ENCODE measurements around the gene TNFRSF21.
A peak's percentile ranks its signal among the peaks of the same experiment; 100 is the strongest.

The TNFRSF21 gene

GRCh38 chr6:47247227-47247797, 62.4 kb downstream of the TNFRSF21 start:
- no peak for TF ChIP-seq TCF12 (IDR thresholded peaks at IDR 0.05; ENCODE audit: low read depth)
- TF ChIP-seq CREB1 (IDR thresholded peaks at IDR 0.05; ENCODE audit: low read depth) = no peak
- TF ChIP-seq EGR1 (IDR thresholded peaks at IDR 0.05) = no peak
- TF ChIP-seq NFIC (IDR thresholded peaks at IDR 0.05) = no peak
- TF ChIP-seq CEBPB (IDR thresholded peaks at IDR 0.05) = no peak
- TF ChIP-seq ZBTB7A (IDR thresholded peaks at IDR 0.05; ENCODE audit: low read depth) = no peak
- TF ChIP-seq TAF1 (IDR thresholded peaks at IDR 0.05; ENCODE audit: low read depth) = no peak
- no peak for TF ChIP-seq USF1 (IDR thresholded peaks at IDR 0.05)

GRCh38 chr6:47246551-47246950, 63.2 kb downstream of the TNFRSF21 start:
- TF ChIP-seq TCF12 (IDR thresholded peaks at IDR 0.05; ENCODE audit: low read depth) = no peak
- TF ChIP-seq EP300 (IDR thresholded peaks at IDR 0.05; ENCODE audit: borderline replicate concordance) = no peak
- no peak for TF ChIP-seq CREB1 (IDR thresholded peaks at IDR 0.05; ENCODE audit: low read depth)
- TF ChIP-seq CEBPB (IDR thresholded peaks at IDR 0.05) = no peak
- TF ChIP-seq RAD21 (IDR thresholded peaks at IDR 0.05; ENCODE audit: low read depth) = no peak
- TF ChIP-seq YY1 (IDR thresholded peaks at IDR 0.05; ENCODE audit: low read depth) = no peak
- no peak for TF ChIP-seq TEAD4 (IDR thresholded peaks at IDR 0.05)
- TF ChIP-seq REST (IDR thresholded peaks at IDR 0.05; ENCODE audit: low read depth) = no peak

GRCh38 chr6:47245745-47246371, 63.8 kb downstream of the TNFRSF21 start:
- TF ChIP-seq REST (IDR thresholded peaks at IDR 0.05; ENCODE audit: low read depth) (no peak), USF1 (IDR thresholded peaks at IDR 0.05) (peak; percentile 49)

- TF ChIP-seq RAD21 (IDR thresholded peaks at IDR 0.05; ENCODE audit: low read depth) (peak; percentile 23; the same call in 1 of the 2 replicates), ZBTB7A (IDR thresholded peaks at IDR 0.05; ENCODE audit: low read depth) (0 out of 2 replicates have a peak, but pooled peaks have one; percentile 25), MAX (IDR thresholded peaks at IDR 0.05) (peak; percentile 60), EP300 (IDR thresholded peaks at IDR 0.05; ENCODE audit: borderline replicate concordance) (peak; percentile 41; the same call in 1 of the 2 replicates), TAF1 (IDR thresholded peaks at IDR 0.05; ENCODE audit: low read depth) (no peak), NFIC (IDR thresholded peaks at IDR 0.05) (no peak)
These were observed 67.0 kb downstream of the TNFRSF21 start for GRCh38 chr6:47242483-47243386.

- TF ChIP-seq USF1 (IDR thresholded peaks at IDR 0.05) (no peak), ZBTB7A (IDR thresholded peaks at IDR 0.05; ENCODE audit: low read depth) (no peak), RAD21 (IDR thresholded peaks at IDR 0.05; ENCODE audit: low read depth) (no peak), EGR1 (IDR thresholded peaks at IDR 0.05) (no peak), MAX (IDR thresholded peaks at IDR 0.05) (no peak), TAF1 (IDR thresholded peaks at IDR 0.05; ENCODE audit: low read depth) (no peak), TCF12 (IDR thresholded peaks at IDR 0.05; ENCODE audit: low read depth) (no peak), TEAD4 (IDR thresholded peaks at IDR 0.05) (no peak), EP300 (IDR thresholded peaks at IDR 0.05; ENCODE audit: borderline replicate concordance) (no peak)
These were observed 67.8 kb downstream of the TNFRSF21 start for GRCh38 chr6:47241742-47242482.

All from Ishikawa (cell line).